ENCODE measurements around the gene DDX52. TPM values are rescaled to one million over a fixed set of nuclear protein-coding genes. Genes with fewer than 3 reads are reported as not detected.

The DDX52 gene, protein sequence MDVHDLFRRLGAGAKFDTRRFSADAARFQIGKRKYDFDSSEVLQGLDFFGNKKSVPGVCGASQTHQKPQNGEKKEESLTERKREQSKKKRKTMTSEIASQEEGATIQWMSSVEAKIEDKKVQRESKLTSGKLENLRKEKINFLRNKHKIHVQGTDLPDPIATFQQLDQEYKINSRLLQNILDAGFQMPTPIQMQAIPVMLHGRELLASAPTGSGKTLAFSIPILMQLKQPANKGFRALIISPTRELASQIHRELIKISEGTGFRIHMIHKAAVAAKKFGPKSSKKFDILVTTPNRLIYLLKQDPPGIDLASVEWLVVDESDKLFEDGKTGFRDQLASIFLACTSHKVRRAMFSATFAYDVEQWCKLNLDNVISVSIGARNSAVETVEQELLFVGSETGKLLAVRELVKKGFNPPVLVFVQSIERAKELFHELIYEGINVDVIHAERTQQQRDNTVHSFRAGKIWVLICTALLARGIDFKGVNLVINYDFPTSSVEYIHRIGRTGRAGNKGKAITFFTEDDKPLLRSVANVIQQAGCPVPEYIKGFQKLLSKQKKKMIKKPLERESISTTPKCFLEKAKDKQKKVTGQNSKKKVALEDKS
- 49.8 TPM for total RNA-seq

DNA sequence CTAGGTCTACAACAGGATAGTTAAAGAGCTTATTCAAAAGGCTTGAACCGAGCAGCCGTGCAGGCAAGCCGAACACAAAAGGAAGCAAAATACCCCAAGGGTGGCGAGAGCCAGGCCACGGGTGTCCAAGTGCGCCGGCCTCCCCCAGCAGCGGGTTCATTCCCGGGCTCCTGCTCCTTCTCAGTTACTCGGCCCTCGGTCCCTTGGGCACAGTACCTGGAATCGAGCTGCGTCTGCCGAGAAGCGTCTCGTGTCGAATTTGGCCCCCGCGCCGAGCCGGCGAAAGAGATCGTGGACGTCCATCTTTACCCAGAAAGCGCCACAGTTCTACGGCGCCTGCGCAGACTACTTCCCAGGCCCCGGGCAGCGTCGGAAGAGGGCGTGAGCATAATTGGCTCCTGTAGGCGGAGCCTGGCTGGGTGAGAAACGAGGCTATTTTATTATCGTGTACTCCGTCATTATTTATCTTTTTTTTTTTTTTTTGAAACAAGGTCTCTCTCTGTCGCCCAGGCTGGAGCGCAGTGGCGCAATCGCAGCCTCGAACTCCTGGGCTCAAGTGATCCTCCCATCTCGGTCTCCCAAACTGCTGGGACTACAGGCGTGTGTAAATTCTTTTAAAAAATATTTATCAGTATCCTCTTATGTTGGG, at the start of gene DDX52:
Gene DDX52 (minus strand): TSS at position 329 of the 649 bp plus-strand sequence. CDS start 26 bp downstream, at position 303.

DNA sequence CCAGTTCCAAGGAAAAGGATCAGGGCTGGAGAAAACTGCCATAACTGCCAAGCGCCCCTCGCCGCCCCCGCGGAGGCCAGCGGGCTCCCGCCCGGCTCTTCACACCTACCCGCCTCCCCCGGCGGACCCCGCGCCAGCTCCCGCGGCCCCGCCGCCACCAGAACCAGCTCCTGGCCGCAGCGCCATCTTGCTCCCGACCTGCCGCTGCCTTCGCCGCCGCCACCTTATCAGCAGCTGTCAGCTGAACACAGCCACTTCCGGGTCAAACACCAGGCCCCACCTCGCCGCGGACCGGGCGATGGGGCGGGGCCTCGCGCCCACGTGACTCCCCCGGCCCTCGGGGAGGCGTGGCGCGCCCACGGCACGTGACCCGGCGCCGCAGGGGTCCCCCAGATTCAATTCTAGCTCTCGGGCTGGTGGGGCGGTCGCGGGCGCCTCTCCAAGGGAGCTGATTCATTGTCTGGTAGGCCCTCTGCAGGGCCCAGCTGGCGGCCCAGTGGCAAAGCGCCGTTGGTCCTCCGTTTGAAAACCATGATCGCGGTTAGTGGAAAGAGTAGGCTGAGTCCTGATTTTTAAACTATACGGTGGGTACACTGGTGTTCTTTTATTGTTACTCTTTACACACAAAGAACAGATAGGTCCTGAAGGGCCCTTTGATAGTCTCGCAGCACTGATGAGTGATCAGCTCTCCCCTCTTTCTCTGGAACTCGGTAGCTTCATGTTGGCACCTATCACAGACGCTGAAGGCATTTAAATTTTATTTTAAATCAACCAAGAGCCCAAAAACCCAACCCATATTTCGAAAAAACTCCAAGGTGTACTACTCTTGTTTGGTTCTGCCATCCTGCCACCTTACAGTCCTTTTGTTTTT, 33.8 kb downstream of the DDX52 start, which contains the start of gene SYNRG:
Gene SYNRG (minus strand): TSS at position 249 of the 871 bp plus-strand sequence. CDS start 63 bp downstream, at position 186.

Small RNA genes within 50 kb of the gene (small RNA-seq; reads per million reads assigned to genes)
- gene MIR378J (ENCODE audit: low replicate concordance): not detected

Other genes starting within 250 kb of the DDX52 start
- 182 TPM for gene ACACA, start 236.6 kb downstream of the DDX52 start, total RNA-seq
- gene TADA2A, start 236.6 kb downstream of the DDX52 start, total RNA-seq: 46.3 TPM
- gene DUSP14, start 153.6 kb downstream of the DDX52 start, total RNA-seq: 12.2 TPM
- 66.4 TPM for gene SYNRG, start 34.0 kb downstream of the DDX52 start, total RNA-seq
- gene HNF1B, start 101.6 kb upstream of the DDX52 start, total RNA-seq: not detected